Activated effector memory CD4-positive, alpha-beta T cell treated with Interleukin-2 at 50 U/mL for 16 hours (primary cell): Measurements from ENCODE around the gene UGGT2.
"Not testable (repeated sequence)": the region's sequence is repeated elsewhere in the genome, so short reads cannot be mapped to it uniquely, and the experiment has no call there.

ENCODE experiments used
- DNase-seq: peaks from one replicate; pipeline ENCODE4 v3.0.0-alpha.2; 2020

Gene UGGT2

GRCh38 chr13:96053003-96053703 lies at the start of gene UGGT2:
UGGT2 (minus strand) TSS chr13:96053401; CDS start chr13:96053312, 89 bp downstream.
- no peak for DNase-seq

- DNase-seq = no peak
These were observed 47.4 kb upstream of the UGGT2 start for GRCh38 chr13:96100457-96101220.

- no peak for DNase-seq
These were observed 40.2 kb upstream of the UGGT2 start for GRCh38 chr13:96093296-96094006.

- no peak for DNase-seq
These were observed 38.2 kb upstream of the UGGT2 start for GRCh38 chr13:96091164-96092117.

- no peak for DNase-seq
These were observed 37.3 kb upstream of the UGGT2 start for GRCh38 chr13:96090240-96091101.

- DNase-seq = no peak
These were observed 36.6 kb upstream of the UGGT2 start, which contains the start of gene HS6ST3 for GRCh38 chr13:96089749-96090239. HS6ST3 (plus strand) TSS chr13:96090107.

GRCh38 chr13:96089139-96089538 lies 35.9 kb upstream of the UGGT2 start:
- DNase-seq = no peak

- no peak for DNase-seq
These were observed 33.5 kb upstream of the UGGT2 start for GRCh38 chr13:96086736-96087135.

GRCh38 chr13:96082640-96083039 lies 29.4 kb upstream of the UGGT2 start:
- no peak for DNase-seq

GRCh38 chr13:96081888-96082287 lies 28.7 kb upstream of the UGGT2 start:
- no peak for DNase-seq

- no peak for DNase-seq
These were observed 27.5 kb upstream of the UGGT2 start for GRCh38 chr13:96080676-96081075.

GRCh38 chr13:96075953-96076543 lies 22.8 kb upstream of the UGGT2 start:
- DNase-seq = no peak

GRCh38 chr13:96072392-96072791 lies 19.2 kb upstream of the UGGT2 start:
- no peak for DNase-seq

- DNase-seq = no peak
These were observed 18.3 kb upstream of the UGGT2 start for GRCh38 chr13:96071504-96071903.

GRCh38 chr13:96068729-96069128 lies 15.5 kb upstream of the UGGT2 start:
- no peak for DNase-seq

GRCh38 chr13:96065849-96066248 lies 12.6 kb upstream of the UGGT2 start:
- no peak for DNase-seq

- DNase-seq = no peak
These were observed 572 bp downstream of the UGGT2 start for GRCh38 chr13:96052656-96053002.

GRCh38 chr13:96051946-96052345 lies 1.3 kb downstream of the UGGT2 start:
- DNase-seq = not testable (repeated sequence)

- not testable (repeated sequence) for DNase-seq
These were observed 1.7 kb downstream of the UGGT2 start for GRCh38 chr13:96051491-96051890.

GRCh38 chr13:96050955-96051354 lies 2.2 kb downstream of the UGGT2 start:
- not testable (repeated sequence) for DNase-seq
